Measurements from ENCODE around the gene ABCC3. TPM values are rescaled to one million over a fixed set of nuclear protein-coding genes. Genes with fewer than 3 reads are reported as not detected.

The ABCC3 gene
- total RNA-seq, 1 experiment from 2014 or later, result 0.56 TPM

- Histone ChIP-seq H3K27me3 (replicated peaks; ENCODE audit: insufficient read depth, low read depth, low read length, poor library complexity) (no peaks in the 10 kb centered on the region), H3K4me1 (ENCODE audit: insufficient read depth, low read length, poor library complexity, severe bottlenecking) (peaks cover 3% of the 10 kb centered on the region), H3K36me3 (ENCODE audit: insufficient read depth, low read length, poor library complexity, severe bottlenecking) (peaks cover 68% of the 10 kb centered on the region), H3K9me3 (ENCODE audit: low read depth, low read length, poor library complexity, severe bottlenecking) (no peaks in the 10 kb centered on the region), H3K27ac (ENCODE audit: low read depth, low read length, poor library complexity, severe bottlenecking) (no peak overlapping the region), H3K4me3 (ENCODE audit: low read depth, low read length, poor library complexity, severe bottlenecking) (no peak overlapping the region)
- CTCF ChIA-PET, result no interaction called here
- TF ChIP-seq EZH2 (IDR thresholded peaks at IDR 0.05; ENCODE audit: borderline replicate concordance, low read depth, low read length, poor library complexity, severe bottlenecking), result no peak
- TF ChIP-seq, protein P1, sequence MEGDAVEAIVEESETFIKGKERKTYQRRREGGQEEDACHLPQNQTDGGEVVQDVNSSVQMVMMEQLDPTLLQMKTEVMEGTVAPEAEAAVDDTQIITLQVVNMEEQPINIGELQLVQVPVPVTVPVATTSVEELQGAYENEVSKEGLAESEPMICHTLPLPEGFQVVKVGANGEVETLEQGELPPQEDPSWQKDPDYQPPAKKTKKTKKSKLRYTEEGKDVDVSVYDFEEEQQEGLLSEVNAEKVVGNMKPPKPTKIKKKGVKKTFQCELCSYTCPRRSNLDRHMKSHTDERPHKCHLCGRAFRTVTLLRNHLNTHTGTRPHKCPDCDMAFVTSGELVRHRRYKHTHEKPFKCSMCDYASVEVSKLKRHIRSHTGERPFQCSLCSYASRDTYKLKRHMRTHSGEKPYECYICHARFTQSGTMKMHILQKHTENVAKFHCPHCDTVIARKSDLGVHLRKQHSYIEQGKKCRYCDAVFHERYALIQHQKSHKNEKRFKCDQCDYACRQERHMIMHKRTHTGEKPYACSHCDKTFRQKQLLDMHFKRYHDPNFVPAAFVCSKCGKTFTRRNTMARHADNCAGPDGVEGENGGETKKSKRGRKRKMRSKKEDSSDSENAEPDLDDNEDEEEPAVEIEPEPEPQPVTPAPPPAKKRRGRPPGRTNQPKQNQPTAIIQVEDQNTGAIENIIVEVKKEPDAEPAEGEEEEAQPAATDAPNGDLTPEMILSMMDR (conservative IDR thresholded peaks at IDR 0.05; ENCODE audit: low read depth, low read length), result no peak
- BruUV-seq (replicated peaks), result no TSS peak
- DNase-seq (ENCODE audit: low spot score), result no peak
- intact Hi-C loops (cut with micrococcal nuclease; ENCODE audit: unreplicated experiment), result no loop called here
- POLR2A ChIA-PET (ENCODE audit: low non-redundant PET), result interaction anchor here (0.6 kb wide), 2 partner anchors 9 to 79 kb away, joined by 3 to 4 read pairs; no protein-coding TSS in a partner anchor
These were observed 104.4 kb downstream of the ABCC3 start for GRCh38 chr17:50739098-50739497.

Other genes starting within 250 kb of the ABCC3 start
- gene LRRC59, start 237.4 kb upstream of the ABCC3 start, total RNA-seq (2021), result 177 and 178 TPM in 2 replicates
- 4.1 and 9.2 TPM in 2 replicates for gene ACSF2, start 208.7 kb upstream of the ABCC3 start, total RNA-seq (2021)
- gene CHAD, start 166.0 kb upstream of the ABCC3 start, total RNA-seq (2021), result 0.17 TPM in 1 of 2 replicates, not detected in the other
- 44.3 and 48.4 TPM in 2 replicates for gene RSAD1, start 156.0 kb upstream of the ABCC3 start, total RNA-seq (2021)
- gene MYCBPAP, start 126.4 kb upstream of the ABCC3 start, total RNA-seq (2021), result 0.92 and 1.2 TPM in 2 replicates
- 0.09 TPM in 1 of 2 replicates, not detected in the other for gene EPN3, start 102.1 kb upstream of the ABCC3 start, total RNA-seq (2021)
- gene SPATA20, start 87.7 kb upstream of the ABCC3 start, total RNA-seq (2021), result 11.1 and 16.5 TPM in 2 replicates
- 7.1 and 10.8 TPM in 2 replicates for gene CACNA1G, start 74.2 kb upstream of the ABCC3 start, total RNA-seq (2021)
- gene ANKRD40, start 73.0 kb downstream of the ABCC3 start, total RNA-seq (2021), result 54.2 and 61.3 TPM in 2 replicates
- 185 and 194 TPM in 2 replicates for gene LUC7L3, start 84.7 kb downstream of the ABCC3 start, total RNA-seq (2021)
- gene ANKRD40CL, start 132.6 kb downstream of the ABCC3 start, total RNA-seq (2021), result not detected in 2 replicates
- not detected in 2 replicates for gene WFIKKN2, start 200.7 kb downstream of the ABCC3 start, total RNA-seq (2021)
- gene TOB1, start 231.5 kb downstream of the ABCC3 start, total RNA-seq (2021), result 19.3 and 24.4 TPM in 2 replicates

All from A673 (cell line).